Right atrium auricular region (tissue), 2 donors: ENCODE results near the gene ATP13A5. TPM values are rescaled to one million over a fixed set of nuclear protein-coding genes. Genes with fewer than 3 reads are reported as not detected.

Experiments used
- DNase-seq: peaks from one replicate; pipeline ENCODE4 v3.0.0-alpha.2; 2019; ENCODE audit warnings: low spot score
- H3K27ac ChIP-seq, 2 donors: fragments of 200-600 bp; sonication (generic); 1 replicate in 1 of 2; 2 replicates in 1 of 2; pipeline ENCODE4 v1.5.1; 2016 to 2019
- H3K27me3 ChIP-seq, 2 donors: fragments of 200-600 bp; sonication (generic); one replicate each; pipeline versions ENCODE4 v1.5.1 to v1.6.0; 2017 to 2019
- H3K36me3 ChIP-seq: fragments of 200-600 bp; sonication (generic); one replicate; pipeline ENCODE4 v1.5.1; 2016
- H3K4me1 ChIP-seq, 2 donors: fragments of 200-600 bp; sonication (generic); one replicate each; pipeline versions ENCODE4 v1.5.1 to v1.6.0; 2017 to 2019
- H3K4me3 ChIP-seq, 2 donors: fragments of 200-600 bp; sonication (generic); 1 replicate in 1 of 2; 2 replicates in 1 of 2; pipeline ENCODE4 v1.5.1; 2017 to 2019; ENCODE audit warnings: mild to moderate bottlenecking in 1 of 2, moderate library complexity in 1 of 2
- H3K9me3 ChIP-seq, 2 donors: fragments of 200-600 bp; sonication (generic); one replicate each; pipeline ENCODE4 v1.5.1; 2019
- CTCF ChIP-seq, 2 donors: fragments of 200-600 bp; sonication (generic); IDR thresholded peaks; one replicate each; pipeline ENCODE4 v1.5.1; 2019; ENCODE audit warnings: antibody characterized with exemption in 2 of 2
- total RNA-seq, 2 donors: library from RNA; depleted of rRNA; stranded (reverse); fragments of >200 nt; gene quantifications; one replicate each; pipeline ENCODE4 v1.1.0, GENCODE V29; 2016

Gene ATP13A5
- total RNA-seq, 2 donors from 2014 or later = not detected

- no peak for DNase-seq
- H3K27ac ChIP-seq = no peak overlapping the region
- no peaks in the 10 kb centered on the region for H3K9me3 ChIP-seq
- no peaks in the 10 kb centered on the region for H3K36me3 ChIP-seq
- no peak overlapping the region for H3K4me3 ChIP-seq
- TF ChIP-seq CTCF (IDR thresholded peaks at IDR 0.05) = no peak
- H3K27me3 ChIP-seq = no peaks in the 10 kb centered on the region
- H3K4me1 ChIP-seq = no peaks in the 10 kb centered on the region
Measured at GRCh38 chr3:193345431-193345830, 33.1 kb downstream of the ATP13A5 start.

- Histone ChIP-seq H3K4me3 (no peak overlapping the region), H3K27me3 (no peaks in the 10 kb centered on the region), H3K36me3 (no peaks in the 10 kb centered on the region), H3K9me3 (no peaks in the 10 kb centered on the region), H3K4me1 (no peaks in the 10 kb centered on the region), H3K27ac (no peak overlapping the region)
- no peak for DNase-seq
- TF ChIP-seq CTCF (IDR thresholded peaks at IDR 0.05) = no peak
Measured at GRCh38 chr3:193344486-193344885, 34.1 kb downstream of the ATP13A5 start.

GRCh38 chr3:193343726-193344222 is 34.8 kb downstream of the ATP13A5 start:
- no peak for TF ChIP-seq CTCF (IDR thresholded peaks at IDR 0.05)

GRCh38 chr3:193342551-193342950 is 36.0 kb downstream of the ATP13A5 start:
- Histone ChIP-seq H3K36me3 (no peaks in the 10 kb centered on the region), H3K27ac (no peak overlapping the region), H3K9me3 (no peaks in the 10 kb centered on the region), H3K4me3 (no peak overlapping the region), H3K27me3 (no peaks in the 10 kb centered on the region), H3K4me1 (no peaks in the 10 kb centered on the region)
- no peak for TF ChIP-seq CTCF (IDR thresholded peaks at IDR 0.05)
- no peak for DNase-seq

More at GRCh38 chr3:193343726-193344222, 34.8 kb downstream of the ATP13A5 start:
- Histone ChIP-seq H3K4me1 (no peaks in the 10 kb centered on the region), H3K27ac (no peak overlapping the region), H3K4me3 (no peak overlapping the region), H3K27me3 (no peaks in the 10 kb centered on the region), H3K36me3 (no peaks in the 10 kb centered on the region), H3K9me3 (no peaks in the 10 kb centered on the region)
- DNase-seq = no peak

- no peak for TF ChIP-seq CTCF (IDR thresholded peaks at IDR 0.05)
- Histone ChIP-seq H3K4me3 (no peak overlapping the region), H3K27me3 (no peaks in the 10 kb centered on the region), H3K4me1 (no peaks in the 10 kb centered on the region), H3K9me3 (no peaks in the 10 kb centered on the region), H3K27ac (no peak overlapping the region), H3K36me3 (no peaks in the 10 kb centered on the region)
- no peak for DNase-seq
Measured at GRCh38 chr3:193335031-193335430, 43.5 kb downstream of the ATP13A5 start.

GRCh38 chr3:193333229-193333628 is 45.3 kb downstream of the ATP13A5 start:
- Histone ChIP-seq H3K4me3 (no peak overlapping the region), H3K9me3 (no peaks in the 10 kb centered on the region), H3K27ac (no peak overlapping the region), H3K27me3 (no peaks in the 10 kb centered on the region), H3K36me3 (no peaks in the 10 kb centered on the region), H3K4me1 (no peaks in the 10 kb centered on the region)
- no peak for DNase-seq
- TF ChIP-seq CTCF (IDR thresholded peaks at IDR 0.05) = no peak
